Neural cell (in vitro differentiated cells): Measurements from ENCODE around the gene SPR. TPM values are rescaled to one million over a fixed set of nuclear protein-coding genes. Genes with fewer than 3 reads are reported as not detected.

Source experiments
- H2AFZ ChIP-seq: fragments of 200-600, 300-800 bp; sonication (generic), shearing (Covaris generic); 2 replicates; pipeline ENCODE4 v1.6.0; 2014; ENCODE audit warnings: low read depth, mild to moderate bottlenecking, antibody characterized with exemption, low read length, moderate library complexity
- H3F3A ChIP-seq: fragments of 200-600 bp; shearing (Covaris generic); 2 replicates; pipeline ENCODE4 v1.6.1; 2016; ENCODE audit warnings: mild to moderate bottlenecking, moderate library complexity, mixed read lengths, antibody characterized with exemption, low read length; ENCODE audit not compliant: insufficient read depth, poor library complexity, severe bottlenecking
- H3K27ac ChIP-seq: fragments of 200-600, 300-800 bp; sonication (generic), shearing (Covaris generic); 2 replicates; pipeline ENCODE4 v1.5.1; 2014; ENCODE audit warnings: mild to moderate bottlenecking, low read length, moderate library complexity
- H3K27me3 ChIP-seq: fragments of 300-800, 200-600 bp; sonication (generic), shearing (Covaris generic); 2 replicates; pipeline ENCODE4 v1.6.0; 2014; ENCODE audit warnings: mild to moderate bottlenecking, low read depth, low read length, moderate library complexity; ENCODE audit not compliant: insufficient read depth
- H3K36me3 ChIP-seq: fragments of 300-800, 200-600 bp; sonication (generic), shearing (Covaris generic); 2 replicates; pipeline ENCODE4 v1.5.1; 2014; ENCODE audit warnings: mild to moderate bottlenecking, antibody characterized with exemption, low read length, moderate library complexity; ENCODE audit not compliant: insufficient read depth
- H3K4me2 ChIP-seq: fragments of 300-800, 200-600 bp; sonication (generic), shearing (Covaris generic); 2 replicates; pipeline ENCODE4 v1.6.0; 2014; ENCODE audit warnings: mild to moderate bottlenecking, low read length
- H3K4me3 ChIP-seq: fragments of 300-800, 200-600 bp; sonication (generic), shearing (Covaris generic); 2 replicates; pipeline ENCODE4 v1.5.1; 2014; ENCODE audit warnings: mild to moderate bottlenecking, low read length, moderate library complexity
- H3K79me2 ChIP-seq: fragments of 200-600 bp; shearing (Covaris generic); replicated peaks from 2 replicates; pipeline ENCODE4 v1.6.0; 2014; ENCODE audit warnings: mild to moderate bottlenecking, low read length, moderate library complexity; ENCODE audit not compliant: insufficient read depth
- H3K9ac ChIP-seq: fragments of 300-800, 200-600 bp; sonication (generic), shearing (Covaris generic); 2 replicates; pipeline ENCODE4 v1.6.1; 2016; ENCODE audit warnings: mild to moderate bottlenecking, low read length, mixed read lengths
- H3K9me2 ChIP-seq: fragments of 200-600 bp; shearing (Covaris generic); 2 replicates; pipeline ENCODE4 v1.6.1; 2016; ENCODE audit warnings: mild to moderate bottlenecking, low read length, mixed read lengths; ENCODE audit not compliant: insufficient read depth
- H3K9me3 ChIP-seq: fragments of 200-600, 300-800 bp; sonication (generic), shearing (Covaris generic); 2 replicates; pipeline ENCODE4 v1.6.1; 2016; ENCODE audit warnings: mild to moderate bottlenecking, mixed run types, low read length, moderate library complexity, mixed read lengths
- H4K20me1 ChIP-seq: fragments of 200-600 bp; shearing (Covaris generic); 2 replicates; pipeline ENCODE4 v1.6.1; 2016; ENCODE audit warnings: mild to moderate bottlenecking, mixed run types; ENCODE audit not compliant: insufficient read depth
- CTCF ChIP-seq: fragments of 450-650 bp; IDR thresholded peaks from 2 replicates; pipeline ENCODE4 v1.5.1; 2014; ENCODE audit warnings: antibody characterized with exemption, mild to moderate bottlenecking, moderate library complexity; ENCODE audit not compliant: poor library complexity, severe bottlenecking
- EP300 ChIP-seq: fragments of 450-650 bp; conservative IDR thresholded peaks from 2 replicates; pipeline ENCODE4 v1.6.1; 2014; ENCODE audit warnings: antibody characterized with exemption, mild to moderate bottlenecking, moderate library complexity; ENCODE audit not compliant: poor library complexity, severe bottlenecking
- EZH2 ChIP-seq: fragments of 200-600, 300-800 bp; shearing (Covaris generic), sonication (generic); IDR thresholded peaks from 2 replicates; pipeline ENCODE4 v1.6.1; 2014; ENCODE audit warnings: antibody characterized with exemption, low read length, borderline replicate concordance, mild to moderate bottlenecking; ENCODE audit not compliant: insufficient read depth, poor library complexity, severe bottlenecking
- MXI1 ChIP-seq: fragments of 450-650 bp; conservative IDR thresholded peaks from 2 replicates; pipeline ENCODE4 v1.6.1; 2014; ENCODE audit warnings: antibody characterized with exemption, mild to moderate bottlenecking; ENCODE audit not compliant: poor library complexity, severe bottlenecking
- POLR2AphosphoS5 ChIP-seq: IDR thresholded peaks from 2 replicates; pipeline ENCODE4 v1.6.1; 2012
- RAD21 ChIP-seq: fragments of 450-650 bp; conservative IDR thresholded peaks from 2 replicates; pipeline ENCODE4 v1.6.1; 2014; ENCODE audit warnings: antibody characterized with exemption, mild to moderate bottlenecking, moderate library complexity
- REST ChIP-seq: IDR thresholded peaks from 2 replicates; pipeline ENCODE4 v1.6.1; 2012; ENCODE audit warnings: borderline replicate concordance
- SMC3 ChIP-seq: fragments of 450-650 bp; conservative IDR thresholded peaks from 2 replicates; pipeline ENCODE4 v1.6.1; 2014; ENCODE audit warnings: antibody characterized with exemption, mild to moderate bottlenecking, moderate library complexity; ENCODE audit not compliant: poor library complexity
- TAF1 ChIP-seq: IDR thresholded peaks from 2 replicates; pipeline ENCODE4 v1.6.1; 2012; ENCODE audit warnings: low read depth
- polyA plus RNA-seq: library from polyadenylated mRNA; depleted of rRNA; stranded (reverse); fragments of >200 nt; gene quantifications from 2 replicates; pipeline ENCODE4 v1.2.3, GENCODE V29; 2014

Gene SPR
- polyA plus RNA-seq, 1 donor from 2014 or later: 1.8 TPM

DNA sequence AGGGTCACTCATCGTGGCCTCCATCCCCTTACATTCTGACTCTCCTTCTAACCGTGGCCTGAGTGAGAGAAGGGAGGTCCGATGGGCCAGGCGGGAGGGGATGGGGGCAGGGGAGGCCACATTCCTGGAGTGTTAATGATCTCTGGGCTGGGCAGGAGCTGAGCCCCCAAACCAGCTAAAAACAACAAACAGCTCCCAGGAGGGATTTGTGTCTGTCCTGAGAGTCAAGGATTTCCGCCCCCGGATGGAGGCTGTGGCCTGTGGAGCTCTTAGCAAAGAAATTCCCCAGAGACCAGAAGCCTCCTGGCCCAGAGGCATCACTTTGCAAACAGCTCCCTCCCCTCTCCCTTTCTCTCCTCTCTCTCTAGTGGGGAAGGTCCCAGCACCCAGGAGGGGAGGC is 53.6 kb downstream of the SPR start:
- no peak for TF ChIP-seq EP300
- TF ChIP-seq EZH2: no peak
- no peak for TF ChIP-seq TAF1
- TF ChIP-seq RAD21: no peak
- no peak for TF ChIP-seq CTCF
- no peak for TF ChIP-seq SMC3
- TF ChIP-seq MXI1: no peak
- TF ChIP-seq REST: no peak
- no peak for TF ChIP-seq POLR2AphosphoS5
- no peaks in the 10 kb centered on the region for H4K20me1 ChIP-seq
- no peak overlapping the region for H3K4me3 ChIP-seq
- H3K27ac ChIP-seq: no peak overlapping the region
- no peaks in the 10 kb centered on the region for H3F3A ChIP-seq
- H2AFZ ChIP-seq: no peak overlapping the region
- no peak overlapping the region for H3K4me2 ChIP-seq
- no peaks in the 10 kb centered on the region for H3K9me3 ChIP-seq
- H3K27me3 ChIP-seq: no peaks in the 10 kb centered on the region
- no peaks in the 10 kb centered on the region for H3K36me3 ChIP-seq
- H3K9ac ChIP-seq: no peak overlapping the region
- H3K9me2 ChIP-seq: no peaks in the 10 kb centered on the region
- no peaks in the 10 kb centered on the region for H3K79me2 ChIP-seq

Other genes with a start within 250 kb of the SPR start
- 22.6 and 23.4 TPM in 2 replicates for gene EXOC6B, start 61.4 kb upstream of the SPR start, polyA plus RNA-seq
- gene EMX1, start 30.1 kb downstream of the SPR start, polyA plus RNA-seq: 0.33 and 0.70 TPM in 2 replicates
- 5.8 and 6.7 TPM in 2 replicates for gene SFXN5, start 184.3 kb downstream of the SPR start, polyA plus RNA-seq
- gene RAB11FIP5, start 225.5 kb downstream of the SPR start, polyA plus RNA-seq: 2.6 and 3.3 TPM in 2 replicates